ENCODE measurements around the gene MST1. TPM values are rescaled to one million over a fixed set of nuclear protein-coding genes. Genes with fewer than 3 reads are reported as not detected.

MST1 gene
- total and polyA plus RNA-seq, 9 of the 15 experiments (the other 6 are each of a cell fraction or from before 2014, with no cell fraction given) = 0.08 to 1.8 (median 0.40) TPM

DNA sequence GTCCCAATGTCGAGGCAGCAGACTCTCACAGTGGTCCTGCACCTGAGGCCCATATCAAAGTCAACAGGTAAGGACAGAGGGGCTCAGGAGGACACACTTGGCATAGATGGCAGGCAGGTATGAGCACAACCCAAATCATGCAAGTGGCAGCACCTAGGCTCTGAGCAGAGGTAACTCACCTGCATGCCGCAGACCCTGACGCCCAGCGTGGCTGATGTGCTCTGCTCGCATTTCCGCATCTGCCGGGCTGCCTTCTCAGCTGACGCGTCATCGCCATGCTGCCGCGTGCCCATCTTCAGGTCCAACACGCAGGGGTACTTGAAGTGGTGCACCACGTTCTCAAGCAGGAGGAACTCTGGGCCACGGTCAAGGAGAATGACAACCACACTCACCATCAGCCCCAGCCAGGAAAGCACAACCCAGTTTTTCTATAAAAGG, 38.7 kb upstream of the MST1 start (continued):
- TF ChIP-seq, protein P1, sequence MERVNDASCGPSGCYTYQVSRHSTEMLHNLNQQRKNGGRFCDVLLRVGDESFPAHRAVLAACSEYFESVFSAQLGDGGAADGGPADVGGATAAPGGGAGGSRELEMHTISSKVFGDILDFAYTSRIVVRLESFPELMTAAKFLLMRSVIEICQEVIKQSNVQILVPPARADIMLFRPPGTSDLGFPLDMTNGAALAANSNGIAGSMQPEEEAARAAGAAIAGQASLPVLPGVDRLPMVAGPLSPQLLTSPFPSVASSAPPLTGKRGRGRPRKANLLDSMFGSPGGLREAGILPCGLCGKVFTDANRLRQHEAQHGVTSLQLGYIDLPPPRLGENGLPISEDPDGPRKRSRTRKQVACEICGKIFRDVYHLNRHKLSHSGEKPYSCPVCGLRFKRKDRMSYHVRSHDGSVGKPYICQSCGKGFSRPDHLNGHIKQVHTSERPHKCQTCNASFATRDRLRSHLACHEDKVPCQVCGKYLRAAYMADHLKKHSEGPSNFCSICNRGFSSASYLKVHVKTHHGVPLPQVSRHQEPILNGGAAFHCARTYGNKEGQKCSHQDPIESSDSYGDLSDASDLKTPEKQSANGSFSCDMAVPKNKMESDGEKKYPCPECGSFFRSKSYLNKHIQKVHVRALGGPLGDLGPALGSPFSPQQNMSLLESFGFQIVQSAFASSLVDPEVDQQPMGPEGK (CRISPR knock-in tag; IDR thresholded peaks at IDR 0.05; ENCODE audit: borderline replicate concordance) = no peak
- TF ChIP-seq ZFP36 (IDR thresholded peaks at IDR 0.05; ENCODE audit: low read depth, low read length, partially characterized antibody) (no peak), SMC3 (conservative IDR thresholded peaks at IDR 0.05; ENCODE audit: insufficient read depth, low read depth, low read length) (no peak), ZNF197 (CRISPR knock-in tag; IDR thresholded peaks at IDR 0.05; ENCODE audit: low read depth) (no peak), SRSF9 (IDR thresholded peaks at IDR 0.05; ENCODE audit: borderline replicate concordance, low read depth, low read length) (no peak), L3MBTL2 (IDR thresholded peaks at IDR 0.05) (no peak), ZNF57 (CRISPR knock-in tag; IDR thresholded peaks at IDR 0.05) (no peak), TEAD1 (CRISPR knock-in tag; IDR thresholded peaks at IDR 0.05) (no peak)
- TF ChIP-seq, protein P2, sequence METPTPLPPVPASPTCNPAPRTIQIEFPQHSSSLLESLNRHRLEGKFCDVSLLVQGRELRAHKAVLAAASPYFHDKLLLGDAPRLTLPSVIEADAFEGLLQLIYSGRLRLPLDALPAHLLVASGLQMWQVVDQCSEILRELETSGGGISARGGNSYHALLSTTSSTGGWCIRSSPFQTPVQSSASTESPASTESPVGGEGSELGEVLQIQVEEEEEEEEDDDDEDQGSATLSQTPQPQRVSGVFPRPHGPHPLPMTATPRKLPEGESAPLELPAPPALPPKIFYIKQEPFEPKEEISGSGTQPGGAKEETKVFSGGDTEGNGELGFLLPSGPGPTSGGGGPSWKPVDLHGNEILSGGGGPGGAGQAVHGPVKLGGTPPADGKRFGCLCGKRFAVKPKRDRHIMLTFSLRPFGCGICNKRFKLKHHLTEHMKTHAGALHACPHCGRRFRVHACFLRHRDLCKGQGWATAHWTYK (CRISPR knock-in tag; IDR thresholded peaks at IDR 0.05) = no peak
- TF ChIP-seq, protein P3, sequence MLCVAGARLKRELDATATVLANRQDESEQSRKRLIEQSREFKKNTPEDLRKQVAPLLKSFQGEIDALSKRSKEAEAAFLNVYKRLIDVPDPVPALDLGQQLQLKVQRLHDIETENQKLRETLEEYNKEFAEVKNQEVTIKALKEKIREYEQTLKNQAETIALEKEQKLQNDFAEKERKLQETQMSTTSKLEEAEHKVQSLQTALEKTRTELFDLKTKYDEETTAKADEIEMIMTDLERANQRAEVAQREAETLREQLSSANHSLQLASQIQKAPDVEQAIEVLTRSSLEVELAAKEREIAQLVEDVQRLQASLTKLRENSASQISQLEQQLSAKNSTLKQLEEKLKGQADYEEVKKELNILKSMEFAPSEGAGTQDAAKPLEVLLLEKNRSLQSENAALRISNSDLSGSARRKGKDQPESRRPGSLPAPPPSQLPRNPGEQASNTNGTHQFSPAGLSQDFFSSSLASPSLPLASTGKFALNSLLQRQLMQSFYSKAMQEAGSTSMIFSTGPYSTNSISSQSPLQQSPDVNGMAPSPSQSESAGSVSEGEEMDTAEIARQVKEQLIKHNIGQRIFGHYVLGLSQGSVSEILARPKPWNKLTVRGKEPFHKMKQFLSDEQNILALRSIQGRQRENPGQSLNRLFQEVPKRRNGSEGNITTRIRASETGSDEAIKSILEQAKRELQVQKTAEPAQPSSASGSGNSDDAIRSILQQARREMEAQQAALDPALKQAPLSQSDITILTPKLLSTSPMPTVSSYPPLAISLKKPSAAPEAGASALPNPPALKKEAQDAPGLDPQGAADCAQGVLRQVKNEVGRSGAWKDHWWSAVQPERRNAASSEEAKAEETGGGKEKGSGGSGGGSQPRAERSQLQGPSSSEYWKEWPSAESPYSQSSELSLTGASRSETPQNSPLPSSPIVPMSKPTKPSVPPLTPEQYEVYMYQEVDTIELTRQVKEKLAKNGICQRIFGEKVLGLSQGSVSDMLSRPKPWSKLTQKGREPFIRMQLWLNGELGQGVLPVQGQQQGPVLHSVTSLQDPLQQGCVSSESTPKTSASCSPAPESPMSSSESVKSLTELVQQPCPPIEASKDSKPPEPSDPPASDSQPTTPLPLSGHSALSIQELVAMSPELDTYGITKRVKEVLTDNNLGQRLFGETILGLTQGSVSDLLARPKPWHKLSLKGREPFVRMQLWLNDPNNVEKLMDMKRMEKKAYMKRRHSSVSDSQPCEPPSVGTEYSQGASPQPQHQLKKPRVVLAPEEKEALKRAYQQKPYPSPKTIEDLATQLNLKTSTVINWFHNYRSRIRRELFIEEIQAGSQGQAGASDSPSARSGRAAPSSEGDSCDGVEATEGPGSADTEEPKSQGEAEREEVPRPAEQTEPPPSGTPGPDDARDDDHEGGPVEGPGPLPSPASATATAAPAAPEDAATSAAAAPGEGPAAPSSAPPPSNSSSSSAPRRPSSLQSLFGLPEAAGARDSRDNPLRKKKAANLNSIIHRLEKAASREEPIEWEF (CRISPR knock-in tag; IDR thresholded peaks at IDR 0.05) = no peak
